Mucosa of rectum (tissue), 2 donors: ENCODE measurements around the gene MYO3B.
"Not testable (repeated sequence)": the region's sequence is repeated elsewhere in the genome, so short reads cannot be mapped to it uniquely, and the experiment has no call there.

Experiments used
- H3K27ac ChIP-seq, 2 donors: one replicate each; pipeline ENCODE4 v1.7.0; 2013; ENCODE audit warnings: inconsistent platforms in 2 of 2, low read depth in 2 of 2, low read length in 2 of 2
- H3K27me3 ChIP-seq, 2 donors: one replicate each; pipeline ENCODE4 v1.7.0; 2013; ENCODE audit warnings: low read length in 2 of 2; ENCODE audit not compliant: control insufficient read depth in 2 of 2, insufficient read depth in 2 of 2
- H3K36me3 ChIP-seq, 2 donors: one replicate each; pipeline ENCODE4 v1.7.0; 2013; ENCODE audit warnings: low read length in 2 of 2; ENCODE audit not compliant: control insufficient read depth in 2 of 2, insufficient read depth in 2 of 2
- H3K4me1 ChIP-seq, 2 donors: one replicate each; pipeline ENCODE4 v1.7.0; 2013; ENCODE audit warnings: low read length in 2 of 2, mild to moderate bottlenecking in 1 of 2; ENCODE audit not compliant: control insufficient read depth in 2 of 2, insufficient read depth in 2 of 2
- H3K4me3 ChIP-seq, 2 donors: one replicate each; pipeline ENCODE4 v1.7.0; 2013; ENCODE audit warnings: low read length in 2 of 2
- H3K9ac ChIP-seq, 2 donors: one replicate each; pipeline ENCODE4 v1.7.0; 2013; ENCODE audit warnings: low read length in 2 of 2, low read depth in 1 of 2, mild to moderate bottlenecking in 1 of 2
- H3K9me3 ChIP-seq, 2 donors: one replicate each; pipeline ENCODE4 v1.7.0; 2013; ENCODE audit warnings: low read length in 2 of 2; ENCODE audit not compliant: control insufficient read depth in 2 of 2
- donor health status: healthy.
- donor health status: Normal muscosa, but diverticular disease.

Gene MYO3B

DNA sequence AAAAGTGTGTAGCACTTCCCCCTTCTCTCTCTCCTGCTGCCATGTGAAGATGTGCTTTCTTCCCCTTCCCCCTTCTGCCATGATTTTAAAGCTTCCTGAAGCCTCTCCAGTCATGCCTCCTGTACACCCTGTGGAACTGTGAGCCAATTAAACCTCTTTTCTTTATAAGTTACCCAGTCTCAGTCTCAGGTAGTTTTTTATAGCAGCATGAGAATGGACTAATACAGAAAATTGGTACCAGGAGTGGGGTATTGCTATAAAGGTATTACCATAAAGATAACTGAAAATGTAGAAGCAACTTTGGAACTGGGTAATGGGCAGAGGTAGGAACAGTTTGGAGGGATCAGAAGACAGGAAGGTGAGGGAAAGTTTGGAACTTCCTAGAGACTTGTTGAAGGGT is 374.0 kb downstream of the MYO3B start:
- H3K9ac ChIP-seq, H3K4me1 ChIP-seq, H3K9me3 ChIP-seq, H3K36me3 ChIP-seq, H3K27me3 ChIP-seq, H3K4me3 ChIP-seq, H3K27ac ChIP-seq: not testable (repeated sequence)

DNA sequence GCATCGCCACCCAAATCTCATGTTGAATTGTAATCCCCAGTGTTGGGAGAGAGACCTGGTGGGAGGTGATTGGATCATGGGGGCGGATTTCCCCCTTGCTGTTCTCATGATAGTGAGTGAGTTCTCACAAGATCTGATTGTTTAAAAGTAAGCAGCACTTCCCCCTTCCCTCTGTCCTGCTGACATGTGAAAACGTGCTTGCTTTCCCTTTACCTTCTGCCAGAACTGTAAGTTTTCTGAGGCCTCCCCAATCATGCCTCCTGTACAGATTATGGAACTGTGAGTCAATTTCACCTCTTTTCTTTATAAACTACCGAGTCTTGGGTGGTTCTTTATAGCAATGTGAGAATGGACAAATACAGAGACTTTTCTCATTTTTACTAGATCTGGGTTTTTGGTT is 375.8 kb downstream of the MYO3B start:
- H3K9me3 ChIP-seq, result no peaks in the 10 kb centered on the region
- no peaks in the 10 kb centered on the region for H3K4me1 ChIP-seq
- no peak overlapping the region for H3K9ac ChIP-seq
- no peak overlapping the region for H3K27ac ChIP-seq
- H3K36me3 ChIP-seq, result no peaks in the 10 kb centered on the region
- no peak overlapping the region for H3K4me3 ChIP-seq
- H3K27me3 ChIP-seq, result no peaks in the 10 kb centered on the region

DNA sequence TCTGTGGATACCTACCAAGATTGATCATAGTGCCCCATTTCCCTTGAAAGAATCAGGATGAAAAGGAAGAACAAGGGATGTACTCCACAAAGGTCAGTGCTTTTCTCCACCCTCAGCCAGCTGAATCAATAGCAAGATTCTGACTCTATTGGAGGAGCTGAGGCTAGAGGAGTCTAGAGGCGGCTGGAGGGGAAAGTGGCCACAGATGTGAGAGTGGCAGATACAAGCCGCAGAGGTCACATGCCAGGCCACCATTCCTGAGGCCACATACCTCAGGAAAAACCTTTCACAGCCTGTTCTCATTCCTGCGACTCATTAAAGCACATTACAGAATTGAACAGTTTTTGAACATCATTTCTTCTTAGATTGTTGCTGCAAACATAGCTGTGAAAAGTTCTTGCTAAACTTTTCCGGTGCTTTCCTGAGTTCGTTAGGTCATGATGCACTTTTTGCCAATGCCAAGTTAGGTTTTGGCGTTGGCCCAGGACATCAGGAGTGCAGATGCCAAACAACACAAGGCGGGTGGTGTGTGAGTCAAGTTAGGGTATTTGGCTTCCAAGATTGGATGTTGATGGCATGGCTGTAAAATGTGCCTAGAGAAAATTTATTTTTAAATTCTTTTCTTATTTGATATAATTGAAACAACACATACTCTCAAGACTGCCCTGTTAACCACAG is 376.5 kb downstream of the MYO3B start:
- no peaks in the 10 kb centered on the region for H3K27me3 ChIP-seq

DNA sequence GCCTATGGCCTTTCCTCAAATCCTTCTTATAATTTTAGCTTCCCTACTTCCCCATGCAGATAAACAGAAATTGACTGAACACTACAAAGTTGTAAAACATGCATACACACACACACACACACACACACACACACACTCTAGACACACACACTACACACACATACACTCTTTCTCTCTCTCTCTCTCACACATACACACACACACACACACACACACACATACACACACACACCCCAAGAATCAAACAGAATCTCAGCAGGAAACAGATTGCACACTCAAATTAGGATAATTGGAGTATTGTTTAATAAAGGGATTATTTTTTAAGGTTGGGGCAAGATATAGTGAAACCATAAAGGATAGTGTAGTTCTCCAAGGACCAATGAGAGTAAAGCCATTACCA is 385.0 kb downstream of the MYO3B start:
- Histone ChIP-seq H3K27ac (no peak overlapping the region), H3K9ac (no peak overlapping the region), H3K36me3 (no peaks in the 10 kb centered on the region), H3K27me3 (no peaks in the 10 kb centered on the region), H3K4me3 (no peak overlapping the region), H3K4me1 (no peaks in the 10 kb centered on the region), H3K9me3 (no peaks in the 10 kb centered on the region)

More for the DNA sequence above, 376.5 kb downstream of the MYO3B start:
- Histone ChIP-seq H3K36me3 (no peaks in the 10 kb centered on the region), H3K27ac (no peak overlapping the region), H3K4me3 (no peak overlapping the region), H3K9ac (no peak overlapping the region), H3K4me1 (no peaks in the 10 kb centered on the region), H3K9me3 (no peaks in the 10 kb centered on the region)

DNA sequence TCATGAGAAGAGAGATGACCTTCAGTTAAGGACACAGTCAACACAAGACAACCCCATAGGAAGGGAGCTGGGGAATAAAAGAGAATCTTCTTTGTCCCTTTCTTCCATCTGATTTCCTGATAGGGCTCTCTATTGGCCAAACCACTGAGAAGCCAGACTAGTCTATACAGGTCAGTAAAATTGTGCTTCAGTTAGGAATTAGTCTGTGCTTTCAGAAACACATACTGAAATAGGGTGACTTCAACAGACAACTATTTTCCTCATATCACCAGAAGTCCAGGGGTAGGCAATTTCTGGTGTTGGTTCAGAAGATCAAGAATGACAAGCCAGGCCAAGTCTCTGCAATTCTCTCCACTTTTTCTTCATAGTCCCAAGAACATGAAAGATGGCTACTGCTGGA is 385.5 kb downstream of the MYO3B start:
- H3K36me3 ChIP-seq, result no peaks in the 10 kb centered on the region
- H3K9ac ChIP-seq, result no peak overlapping the region
- no peak overlapping the region for H3K27ac ChIP-seq
- no peak overlapping the region for H3K4me3 ChIP-seq
- no peaks in the 10 kb centered on the region for H3K4me1 ChIP-seq
- H3K27me3 ChIP-seq, result no peaks in the 10 kb centered on the region
- H3K9me3 ChIP-seq, result no peaks in the 10 kb centered on the region

DNA sequence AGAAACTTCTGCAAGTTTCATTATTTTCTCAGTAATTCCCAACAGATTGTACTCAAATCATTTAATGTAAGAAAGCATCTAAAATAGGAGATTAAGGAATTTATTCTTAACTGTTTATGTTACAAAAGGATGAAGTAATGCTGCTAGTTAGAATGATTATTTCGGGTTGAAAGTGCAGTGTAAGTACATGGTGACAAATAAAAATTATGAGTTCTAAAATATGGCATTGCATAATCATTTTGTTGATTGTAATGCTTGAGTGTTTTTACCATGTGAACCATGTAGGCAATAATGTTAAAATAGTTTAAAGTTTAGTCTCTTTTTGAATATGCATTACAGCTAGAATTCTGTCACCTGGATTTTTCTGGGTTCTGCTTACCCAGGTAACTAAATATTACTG is 388.2 kb downstream of the MYO3B start:
- Histone ChIP-seq H3K4me1 (no peaks in the 10 kb centered on the region), H3K36me3 (no peaks in the 10 kb centered on the region), H3K4me3 (no peak overlapping the region), H3K9ac (no peak overlapping the region), H3K9me3 (no peaks in the 10 kb centered on the region), H3K27me3 (no peaks in the 10 kb centered on the region), H3K27ac (no peak overlapping the region)

- H3K4me1 ChIP-seq, result no peaks in the 10 kb centered on the region
- no peaks in the 10 kb centered on the region for H3K9me3 ChIP-seq
- no peaks in the 10 kb centered on the region for H3K36me3 ChIP-seq
- H3K27ac ChIP-seq, result no peak overlapping the region
- H3K27me3 ChIP-seq, result no peaks in the 10 kb centered on the region
- H3K9ac ChIP-seq, result no peak overlapping the region
- H3K4me3 ChIP-seq, result no peak overlapping the region
These were observed 389.5 kb downstream of the MYO3B start for GRCh38 chr2:170567429-170567828.

DNA sequence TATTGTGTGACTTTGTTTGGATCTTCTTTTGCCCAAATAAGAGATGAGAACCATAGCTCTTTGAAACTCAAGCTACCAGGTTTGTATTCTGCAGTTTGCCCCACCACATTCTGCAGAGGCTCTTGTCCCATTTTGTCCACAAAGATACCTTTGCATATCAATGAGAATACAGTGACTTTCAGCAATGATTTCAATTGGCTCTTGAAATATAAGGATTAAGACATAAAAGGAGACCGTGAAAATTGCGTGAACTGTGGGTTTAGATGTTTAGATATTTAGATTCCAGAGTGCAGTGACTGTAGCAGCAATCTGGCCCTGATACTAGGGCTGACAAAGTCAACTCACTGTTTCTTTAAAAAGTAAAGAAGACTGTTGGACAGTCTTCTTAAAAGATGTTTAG is 390.6 kb downstream of the MYO3B start:
- no peak overlapping the region for H3K9ac ChIP-seq
- H3K27ac ChIP-seq, result no peak overlapping the region

DNA sequence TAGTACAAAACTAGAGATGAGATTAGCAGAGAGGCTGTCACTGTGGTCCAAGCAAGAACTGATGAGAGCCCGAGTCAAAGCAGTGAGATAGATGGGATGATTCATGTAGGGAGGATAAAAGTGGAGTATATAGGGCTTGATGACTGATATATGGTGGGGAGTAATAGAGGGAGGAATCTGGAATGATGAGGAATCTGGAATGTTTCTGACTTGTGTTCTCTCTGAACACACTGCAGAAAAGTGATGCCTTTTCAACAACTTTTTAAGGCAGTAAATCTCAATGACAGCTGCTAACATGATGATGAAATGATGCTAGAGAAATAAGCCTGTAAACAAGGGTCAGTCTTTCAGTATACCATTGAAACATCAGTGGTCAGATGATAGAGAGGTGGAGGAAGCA is 393.7 kb downstream of the MYO3B start:
- H3K9me3 ChIP-seq, result no peaks in the 10 kb centered on the region
- H3K27me3 ChIP-seq, result no peaks in the 10 kb centered on the region
- no peaks in the 10 kb centered on the region for H3K36me3 ChIP-seq

More for the DNA sequence above, 390.6 kb downstream of the MYO3B start:
- no peaks in the 10 kb centered on the region for H3K36me3 ChIP-seq
- no peaks in the 10 kb centered on the region for H3K9me3 ChIP-seq
- no peaks in the 10 kb centered on the region for H3K27me3 ChIP-seq
- H3K4me3 ChIP-seq, result no peak overlapping the region
- H3K4me1 ChIP-seq, result no peaks in the 10 kb centered on the region

GRCh38 chr2:170573671-170574070 is 395.7 kb downstream of the MYO3B start:
- Histone ChIP-seq H3K27ac (no peak overlapping the region), H3K36me3 (no peaks in the 10 kb centered on the region), H3K9me3 (no peaks in the 10 kb centered on the region), H3K4me3 (no peak overlapping the region), H3K9ac (no peak overlapping the region), H3K27me3 (no peaks in the 10 kb centered on the region), H3K4me1 (no peaks in the 10 kb centered on the region)

More for the DNA sequence above, 393.7 kb downstream of the MYO3B start:
- Histone ChIP-seq H3K4me3 (no peak overlapping the region), H3K9ac (no peak overlapping the region), H3K27ac (no peak overlapping the region), H3K4me1 (no peaks in the 10 kb centered on the region)

DNA sequence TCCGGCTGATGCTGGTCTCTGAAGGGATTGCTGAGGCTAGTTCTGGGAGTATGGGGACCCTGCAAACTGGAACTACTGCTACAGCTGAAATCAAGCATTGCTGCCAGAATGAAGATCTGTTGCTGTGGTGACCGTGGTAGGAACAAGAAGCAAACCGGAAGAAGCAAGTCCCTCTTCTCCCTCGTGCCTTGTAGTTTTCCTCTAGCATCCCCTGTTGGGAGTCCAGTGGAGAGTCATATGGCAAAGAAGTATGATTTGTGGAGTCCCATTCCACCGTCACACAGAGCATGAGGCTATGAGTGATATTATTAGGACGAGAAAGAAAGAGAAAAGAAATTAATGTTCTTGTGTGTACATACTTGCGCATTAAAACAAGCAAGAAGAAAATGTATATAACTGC is 398.3 kb downstream of the MYO3B start:
- no peak overlapping the region for H3K9ac ChIP-seq
- H3K4me1 ChIP-seq, result no peaks in the 10 kb centered on the region
- H3K4me3 ChIP-seq, result no peak overlapping the region
- no peak overlapping the region for H3K27ac ChIP-seq
- H3K36me3 ChIP-seq, result no peaks in the 10 kb centered on the region
- no peaks in the 10 kb centered on the region for H3K27me3 ChIP-seq
- H3K9me3 ChIP-seq, result no peaks in the 10 kb centered on the region
